H1 (cell line): ENCODE results near the gene OLFM2. TPM values are rescaled to one million over a fixed set of nuclear protein-coding genes. Genes with fewer than 3 reads are reported as not detected.

Source experiments
- ATF2 ChIP-seq: IDR thresholded peaks from 2 replicates; pipeline ENCODE4 v1.6.1; 2012; ENCODE audit warnings: low read length, inconsistent platforms
- BRCA1 ChIP-seq: IDR thresholded peaks from 2 replicates; pipeline ENCODE4 v1.6.1; 2012; ENCODE audit warnings: low read depth, low read length, improper control_type of control experiment
- CBX8 ChIP-seq: fragments of 300-800, 300-1000 bp; sonication (generic); IDR thresholded peaks from 2 replicates; pipeline ENCODE4 v1.7.1; 2016; ENCODE audit warnings: low read depth, low read length, borderline replicate concordance
- CREB1 ChIP-seq: IDR thresholded peaks from 2 replicates; pipeline ENCODE4 v1.6.1; 2012; ENCODE audit warnings: inconsistent platforms
- CTCF ChIP-seq, 3 experiments: IDR thresholded peaks; 1 replicate in 2 of 3; 2 replicates in 1 of 3; pipeline versions ENCODE4 v1.5.1 to v1.6.1; 2011; ENCODE audit warnings: low read length in 3 of 3, mild to moderate bottlenecking in 3 of 3, inconsistent platforms in 2 of 3, low read depth in 1 of 3, moderate library complexity in 1 of 3; ENCODE audit not compliant: insufficient read depth in 1 of 3; ENCODE audit errors: control extremely low read depth in 1 of 3
- EGR1 ChIP-seq: IDR thresholded peaks from 2 replicates; pipeline ENCODE4 v1.6.1; 2011; ENCODE audit warnings: low read depth, low read length, borderline replicate concordance
- FOSL1 ChIP-seq: IDR thresholded peaks from 2 replicates; pipeline ENCODE4 v1.6.1; 2011; ENCODE audit warnings: mild to moderate bottlenecking, low read depth, low read length, moderate library complexity; ENCODE audit not compliant: insufficient read depth
- GABPA ChIP-seq: IDR thresholded peaks from 2 replicates; pipeline ENCODE4 v1.6.1; 2011; ENCODE audit warnings: mild to moderate bottlenecking, low read length, moderate library complexity, borderline replicate concordance; ENCODE audit not compliant: insufficient read depth
- GTF2F1 ChIP-seq: IDR thresholded peaks from 2 replicates; pipeline ENCODE4 v1.6.1; 2012; ENCODE audit warnings: low read depth, low read length, improper control_type of control experiment, borderline replicate concordance
- RAD21 ChIP-seq, 2 experiments: IDR thresholded peaks in 1 of 2; conservative IDR thresholded peaks in 1 of 2; 2 replicates each; pipeline ENCODE4 v1.6.1; 2011; ENCODE audit warnings: low read depth in 2 of 2, low read length in 2 of 2, improper control_type of control experiment in 1 of 2, inconsistent platforms in 1 of 2, mild to moderate bottlenecking in 1 of 2, moderate library complexity in 1 of 2
- SAP30 ChIP-seq: fragments of 300-600 bp; sonication (generic); IDR thresholded peaks from 2 replicates; pipeline ENCODE4 v1.7.1; 2012; ENCODE audit warnings: low read length, moderate library complexity, mild to moderate bottlenecking, inconsistent platforms; ENCODE audit not compliant: insufficient read depth, insufficient replicate concordance
- SIN3A ChIP-seq, 2 experiments: IDR thresholded peaks in 1 of 2; conservative IDR thresholded peaks in 1 of 2; 2 replicates each; pipeline ENCODE4 v1.6.1; 2011 to 2012; ENCODE audit warnings: low read length in 2 of 2, improper control_type of control experiment in 1 of 2, low read depth in 1 of 2, mild to moderate bottlenecking in 1 of 2
- TAF1 ChIP-seq: IDR thresholded peaks from 2 replicates; pipeline ENCODE4 v1.6.1; 2011; ENCODE audit warnings: mild to moderate bottlenecking, low read depth, low read length
- TCF12 ChIP-seq: IDR thresholded peaks from 2 replicates; pipeline ENCODE4 v1.6.1; 2011; ENCODE audit warnings: low read depth, mild to moderate bottlenecking, low read length
- USF2 ChIP-seq: IDR thresholded peaks from 2 replicates; pipeline ENCODE4 v1.6.1; 2011; ENCODE audit warnings: low read length, improper control_type of control experiment
- YY1 ChIP-seq: IDR thresholded peaks from 2 replicates; pipeline ENCODE4 v1.6.1; 2011; ENCODE audit warnings: low read depth, mild to moderate bottlenecking, low read length
- ZNF274 ChIP-seq: IDR thresholded peaks from 2 replicates; pipeline ENCODE4 v1.7.0; 2012; ENCODE audit warnings: low read length, borderline replicate concordance; ENCODE audit errors: extremely low read depth
- polyA plus RNA-seq, 7 experiments: library from polyadenylated mRNA; depleted of rRNA in 3 of 7; stranded (reverse) in 5 of 7; unstranded in 2 of 7; fragments of >200 nt in 5 of 7; fragments of 200-250 nt in 2 of 7; gene quantifications; 1 replicate in 5 of 7; 2 replicates in 1 of 7; 4 replicates in 1 of 7; pipeline versions ENCODE4 v1.2.1 to v1.2.3, GENCODE V29; 2011 to 2013; ENCODE audit warnings: missing spikeins in 2 of 7, mixed read lengths in 2 of 7
- total RNA-seq: library from RNA; stranded (reverse); fragmentation: NEBNext Ultra II Directional; extraction: Animal tissue kit (Norgen Biotek cat#: 25700); gene quantifications from 2 replicates; pipeline ENCODE4 v1.2.1, GENCODE V29; 2021

Gene OLFM2
- total and polyA plus RNA-seq, 2 of the 8 experiments (the other 6 are each of a cell fraction or from before 2014, with no cell fraction given), result 68.2 to 151 TPM

- TF ChIP-seq USF2 (no peak), CTCF (IDR thresholded peaks at IDR 0.05; ENCODE audit: control extremely low read depth in 1 of 3, insufficient read depth in 1 of 3, low read depth in 1 of 3, low read length in 3 of 3) (peak; percentile 55 to 87 (median 82)), FOSL1 (no peak), EGR1 (peak; percentile 99), CBX8 (no peak), TAF1 (no peak; the same call in 1 of the 2 replicates), ZNF274 (no peak), YY1 (no peak), GTF2F1 (no peak), RAD21 (IDR thresholded peaks at IDR 0.05 in 1 of 2, conservative IDR thresholded peaks at IDR 0.05 in 1 of 2; ENCODE audit: low read depth in 2 of 2, low read length in 2 of 2) (peak; percentile 48 to 60; a peak in 3 of 4 replicates), GABPA (no peak), TCF12 (no peak), BRCA1 (no peak), SIN3A (conservative IDR thresholded peaks at IDR 0.05 in 1 of 2, IDR thresholded peaks at IDR 0.05 in 1 of 2; ENCODE audit: low read depth in 1 of 2, low read length in 2 of 2) (peak in 1 of 2 experiments; percentile 54; a peak in 1 of 4 replicates), CREB1 (peak; percentile 27; the same call in 1 of the 2 replicates), SAP30 (no peak), ATF2 (no peak)
Observed at GRCh38 chr19:9914315-9915207, 21.8 kb downstream of the OLFM2 start (continued).
